PC-3 (cell line): ENCODE data around the gene DRC3.

Experiments
- CTCF ChIP-seq: fragments of 300-600 bp; sonication (generic); conservative IDR thresholded peaks from 2 replicates; pipeline ENCODE4 v1.5.1; 2017; ENCODE audit warnings: antibody characterized with exemption, low read depth, mild to moderate bottlenecking, low read length
- EZH2 ChIP-seq: fragments of 300-600 bp; sonication (generic); IDR thresholded peaks from one replicate; pipeline ENCODE4 v1.6.1; 2017; ENCODE audit warnings: antibody characterized with exemption, mild to moderate bottlenecking, low read length; ENCODE audit not compliant: unreplicated experiment

GRCh38 chr17:18038861-18039534, 66.3 kb downstream of the DRC3 start, which contains the start of the genes ATPAF2 and GID4:
- TF ChIP-seq CTCF (0 out of 2 replicates have a peak, but pooled peaks have one; percentile 25), EZH2 (no peak)
